RCC 7860 (cell line): Measurements from ENCODE around the gene PROCA1.
"Not testable (repeated sequence)": the region's sequence is repeated elsewhere in the genome, so short reads cannot be mapped to it uniquely, and the experiment has no call there.

Experiments
- DNase-seq: peaks from one replicate; pipeline ENCODE4 v3.0.0-alpha.2; 2015; ENCODE audit warnings: low spot score
- FAIRE-seq: peaks from 2 replicates; lab custom pipeline; 2012; peaks lifted over from hg19 to GRCh38; lab: Jason Lieb, UNC

Gene PROCA1

GRCh38 chr17:28744104-28744971, 32.6 kb upstream of the PROCA1 start:
- peak; percentile 26 for DNase-seq
- FAIRE-seq: no peak

GRCh38 chr17:28743243-28744103, 31.8 kb upstream of the PROCA1 start, which contains the start of gene TRAF4:
Gene TRAF4 (plus strand): TSS chr17:28744011. CDS start chr17:28744113, 102 bp downstream.
- no peak for FAIRE-seq

GRCh38 chr17:28741358-28742349, 30.0 kb upstream of the PROCA1 start:
- DNase-seq (no peak), FAIRE-seq (no peak)

More at GRCh38 chr17:28743243-28744103, 31.8 kb upstream of the PROCA1 start, which contains the start of gene TRAF4:
- peak; percentile 89 for DNase-seq

- no peak for FAIRE-seq
Measured at GRCh38 chr17:28740406-28741357, 29.0 kb upstream of the PROCA1 start.

GRCh38 chr17:28738680-28739384, 27.1 kb upstream of the PROCA1 start:
- FAIRE-seq (no peak), DNase-seq (no peak)

More at GRCh38 chr17:28740406-28741357, 29.0 kb upstream of the PROCA1 start:
- DNase-seq: no peak

GRCh38 chr17:28737770-28738679, 26.3 kb upstream of the PROCA1 start:
- FAIRE-seq: no peak
- no peak for DNase-seq

- FAIRE-seq: no peak
- DNase-seq: no peak
Measured at GRCh38 chr17:28737316-28737715, 25.6 kb upstream of the PROCA1 start.

- not testable (repeated sequence) for FAIRE-seq, DNase-seq
Measured at GRCh38 chr17:28735913-28736769, 24.5 kb upstream of the PROCA1 start.

GRCh38 chr17:28735242-28735722, 23.6 kb upstream of the PROCA1 start:
- no peak for FAIRE-seq
- no peak for DNase-seq

- no peak for DNase-seq
- FAIRE-seq: no peak
Measured at GRCh38 chr17:28734712-28735241, 23.1 kb upstream of the PROCA1 start.

GRCh38 chr17:28733346-28733745, 21.7 kb upstream of the PROCA1 start:
- DNase-seq (no peak), FAIRE-seq (no peak)

GRCh38 chr17:28729950-28730330, 18.3 kb upstream of the PROCA1 start:
- FAIRE-seq (no peak), DNase-seq (no peak)

GRCh38 chr17:28728364-28729200, 16.9 kb upstream of the PROCA1 start, which contains the start of gene NEK8:
Gene NEK8 (plus strand): TSS chr17:28728788. CDS start chr17:28728814, 26 bp downstream.
- DNase-seq: peak; percentile 87
- peak; percentile 78 for FAIRE-seq

GRCh38 chr17:28726627-28727491, 15.2 kb upstream of the PROCA1 start:
- DNase-seq: peak; percentile 96
- peak; percentile 77 for FAIRE-seq
